ENCODE data around the gene GOLGB1.

The GOLGB1 gene

GRCh38 chr3:121649645-121650044, 99.9 kb downstream of the GOLGB1 start:
- TF ChIP-seq, protein P1, sequence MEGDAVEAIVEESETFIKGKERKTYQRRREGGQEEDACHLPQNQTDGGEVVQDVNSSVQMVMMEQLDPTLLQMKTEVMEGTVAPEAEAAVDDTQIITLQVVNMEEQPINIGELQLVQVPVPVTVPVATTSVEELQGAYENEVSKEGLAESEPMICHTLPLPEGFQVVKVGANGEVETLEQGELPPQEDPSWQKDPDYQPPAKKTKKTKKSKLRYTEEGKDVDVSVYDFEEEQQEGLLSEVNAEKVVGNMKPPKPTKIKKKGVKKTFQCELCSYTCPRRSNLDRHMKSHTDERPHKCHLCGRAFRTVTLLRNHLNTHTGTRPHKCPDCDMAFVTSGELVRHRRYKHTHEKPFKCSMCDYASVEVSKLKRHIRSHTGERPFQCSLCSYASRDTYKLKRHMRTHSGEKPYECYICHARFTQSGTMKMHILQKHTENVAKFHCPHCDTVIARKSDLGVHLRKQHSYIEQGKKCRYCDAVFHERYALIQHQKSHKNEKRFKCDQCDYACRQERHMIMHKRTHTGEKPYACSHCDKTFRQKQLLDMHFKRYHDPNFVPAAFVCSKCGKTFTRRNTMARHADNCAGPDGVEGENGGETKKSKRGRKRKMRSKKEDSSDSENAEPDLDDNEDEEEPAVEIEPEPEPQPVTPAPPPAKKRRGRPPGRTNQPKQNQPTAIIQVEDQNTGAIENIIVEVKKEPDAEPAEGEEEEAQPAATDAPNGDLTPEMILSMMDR (conservative IDR thresholded peaks at IDR 0.05; ENCODE audit: low read depth, low read length) = no peak
- H3K4me3 ChIP-seq (ENCODE audit: low read length) = no peak overlapping the region
- no peak for DNase-seq (ENCODE audit: low read depth)

GRCh38 chr3:121648219-121648958, 101.2 kb downstream of the GOLGB1 start:
- no peak overlapping the region for H3K4me3 ChIP-seq (ENCODE audit: low read length)
- TF ChIP-seq, protein P1 (conservative IDR thresholded peaks at IDR 0.05; ENCODE audit: low read depth, low read length) = no peak
- DNase-seq (ENCODE audit: low read depth) = no peak

DNA sequence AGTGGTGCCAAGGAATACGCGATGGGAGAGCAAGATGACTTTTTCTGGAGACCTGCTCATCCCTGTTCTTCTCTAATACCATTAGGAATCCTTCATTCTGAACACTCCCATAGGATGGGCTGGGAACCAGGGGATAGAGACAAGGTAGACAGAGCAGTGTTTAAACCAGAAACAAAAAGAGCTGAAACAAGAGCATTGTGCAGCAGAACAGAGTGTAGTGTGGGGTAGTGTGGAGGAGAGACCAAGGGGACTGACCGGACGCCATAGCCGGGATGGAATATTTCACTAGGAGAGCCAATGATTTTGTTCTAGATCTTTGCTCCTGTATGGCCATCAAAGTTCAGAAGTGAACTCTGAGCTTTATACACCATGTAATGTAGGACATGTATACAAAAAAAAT, 104.5 kb downstream of the GOLGB1 start:
- H3K4me3 ChIP-seq (ENCODE audit: low read length) = no peak overlapping the region
- TF ChIP-seq, protein P1 (conservative IDR thresholded peaks at IDR 0.05; ENCODE audit: low read depth, low read length) = no peak
- no peak for DNase-seq (ENCODE audit: low read depth)

- TF ChIP-seq, protein P1 (conservative IDR thresholded peaks at IDR 0.05; ENCODE audit: low read depth, low read length) = no peak
- no peak for DNase-seq (ENCODE audit: low read depth)
- H3K4me3 ChIP-seq (ENCODE audit: low read length) = no peak overlapping the region
Measured at GRCh38 chr3:121642601-121643314, 106.8 kb downstream of the GOLGB1 start.

DNA sequence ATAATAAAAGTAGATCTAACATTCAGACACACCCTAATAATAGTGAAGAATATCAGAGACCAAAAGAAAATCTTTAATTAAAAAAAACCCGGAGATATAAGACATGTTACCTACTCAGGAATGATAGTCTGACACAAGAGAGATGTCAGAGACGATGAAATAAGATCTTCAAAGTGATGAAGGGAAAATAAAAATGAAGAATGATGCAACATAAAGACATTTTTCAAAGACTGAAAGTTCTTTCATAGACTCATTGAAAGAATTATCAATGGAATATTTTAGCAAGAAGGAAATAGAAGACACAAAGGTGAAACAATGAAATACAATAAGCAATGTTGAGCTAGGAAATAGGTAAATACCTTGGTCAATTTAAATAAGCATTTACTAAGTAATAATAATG, 108.4 kb downstream of the GOLGB1 start:
- H3K4me3 ChIP-seq (ENCODE audit: low read length) = no peak overlapping the region
- TF ChIP-seq, protein P1 (conservative IDR thresholded peaks at IDR 0.05; ENCODE audit: low read depth, low read length) = no peak
- DNase-seq (ENCODE audit: low read depth) = no peak

GRCh38 chr3:121637922-121638321, 111.6 kb downstream of the GOLGB1 start:
- no peak for DNase-seq (ENCODE audit: low read depth)
- no peak overlapping the region for H3K4me3 ChIP-seq (ENCODE audit: low read length)
- TF ChIP-seq, protein P1 (conservative IDR thresholded peaks at IDR 0.05; ENCODE audit: low read depth, low read length) = no peak

DNA sequence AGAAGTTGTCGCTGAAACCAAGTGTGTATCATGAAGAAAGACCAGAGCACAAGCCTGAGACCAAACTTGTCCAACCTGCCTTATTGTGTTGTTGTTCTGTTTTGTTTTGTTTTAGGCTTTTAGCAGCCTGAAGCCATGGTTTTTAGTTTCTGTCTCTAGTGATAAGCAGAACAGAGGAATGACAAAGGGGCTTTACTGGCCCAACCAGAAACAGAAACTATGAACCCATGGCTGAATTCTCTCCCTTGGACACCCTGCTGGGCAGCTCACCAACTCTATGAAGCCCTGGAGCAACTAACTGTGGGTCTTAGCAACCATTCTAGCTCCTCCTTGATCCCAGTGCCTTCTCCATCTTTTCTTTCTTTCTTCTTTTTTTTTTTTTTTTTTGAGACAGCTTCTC, 119.2 kb downstream of the GOLGB1 start:
- H3K4me3 ChIP-seq (ENCODE audit: low read length) = no peak overlapping the region
- DNase-seq (ENCODE audit: low read depth) = no peak
- TF ChIP-seq, protein P1 (conservative IDR thresholded peaks at IDR 0.05; ENCODE audit: low read depth, low read length) = no peak

Measured in retinal pigment epithelial cell (primary cell).